GM23338 (cell line): Measurements from ENCODE around the gene SDHD. TPM values are rescaled to one million over a fixed set of nuclear protein-coding genes. Genes with fewer than 3 reads are reported as not detected.

ENCODE experiments used
- ATAC-seq: fragments of 200-7000 bp; cut with Tn5 transposase; 3 replicates; pipeline ENCODE4 v1.9.1; 2020
- DNase-seq: peaks from one replicate; pipeline ENCODE4 v3.0.0-alpha.2; 2015; ENCODE audit warnings: low spot score
- H2AFZ ChIP-seq: fragments of 200-600 bp; sonication (generic); 2 replicates; pipeline ENCODE4 v1.8.0; 2016; ENCODE audit warnings: antibody characterized with exemption, mild to moderate bottlenecking, moderate library complexity
- H3F3A ChIP-seq: fragments of 200-600 bp; sonication (generic); replicated peaks from 2 replicates; pipeline ENCODE4 v1.8.0; 2017; ENCODE audit warnings: antibody characterized with exemption, mixed run types, low read depth
- H3K27ac ChIP-seq: fragments of 200-600 bp; sonication (generic); 2 replicates; pipeline ENCODE4 v1.6.1; 2016; ENCODE audit warnings: low read depth
- H3K27me3 ChIP-seq: fragments of 200-600 bp; sonication (generic); 2 replicates; pipeline ENCODE4 v1.8.0; 2016; ENCODE audit warnings: mild to moderate bottlenecking, mixed run types, moderate library complexity; ENCODE audit not compliant: insufficient read depth
- H3K36me3 ChIP-seq: fragments of 200-600 bp; sonication (generic); 2 replicates; pipeline ENCODE4 v1.8.0; 2016; ENCODE audit warnings: mild to moderate bottlenecking; ENCODE audit not compliant: insufficient read depth
- H3K4me1 ChIP-seq: fragments of 200-600 bp; sonication (generic); 2 replicates; pipeline ENCODE4 v1.8.0; 2016; ENCODE audit warnings: mild to moderate bottlenecking, moderate library complexity; ENCODE audit not compliant: insufficient read depth
- H3K4me2 ChIP-seq: fragments of 200-600 bp; sonication (generic); 2 replicates; pipeline ENCODE4 v1.7.1; 2017; ENCODE audit warnings: mixed run types
- H3K4me3 ChIP-seq: fragments of 200-600 bp; sonication (generic); 2 replicates; pipeline ENCODE4 v1.6.1; 2016; ENCODE audit warnings: mixed run types
- H3K79me2 ChIP-seq: fragments of 200-600 bp; sonication (generic); replicated peaks from 2 replicates; pipeline ENCODE4 v1.8.0; 2017; ENCODE audit warnings: mild to moderate bottlenecking; ENCODE audit not compliant: insufficient read depth
- H3K9me2 ChIP-seq: fragments of 200-600 bp; sonication (generic); 2 replicates; pipeline ENCODE4 v1.8.0; 2017; ENCODE audit not compliant: insufficient read depth
- H4K20me1 ChIP-seq: fragments of 200-600 bp; sonication (generic); replicated peaks from 2 replicates; pipeline ENCODE4 v1.8.0; 2017; ENCODE audit warnings: mild to moderate bottlenecking; ENCODE audit not compliant: insufficient read depth
- H3K27ac Mint-ChIP-seq: 2 replicates; pipeline ENCODE4 v1.8.0; 2020; ENCODE audit warnings: inconsistent platforms, mild to moderate bottlenecking, moderate library complexity, mixed read lengths
- H3K27me3 Mint-ChIP-seq: 3 replicates; pipeline ENCODE4 v1.8.0; 2022; ENCODE audit warnings: low read depth, mild to moderate bottlenecking, moderate library complexity, mixed read lengths, inconsistent platforms; ENCODE audit not compliant: insufficient read depth, poor library complexity
- H3K36me3 Mint-ChIP-seq: 3 replicates; pipeline ENCODE4 v1.8.0; 2021; ENCODE audit warnings: low read depth, mild to moderate bottlenecking, inconsistent platforms, moderate library complexity, mixed read lengths
- H3K4me1 Mint-ChIP-seq: 3 replicates; pipeline ENCODE4 v1.8.0; 2020; ENCODE audit warnings: mild to moderate bottlenecking, inconsistent platforms, mixed read lengths
- H3K4me3 Mint-ChIP-seq: 3 replicates; pipeline ENCODE4 v1.8.0; 2021; ENCODE audit warnings: moderate library complexity, mild to moderate bottlenecking, inconsistent platforms, mixed read lengths
- H3K9me3 Mint-ChIP-seq: 3 replicates; pipeline ENCODE4 v1.8.0; 2020; ENCODE audit warnings: moderate library complexity, mild to moderate bottlenecking, inconsistent platforms, mixed read lengths
- CREB1 ChIP-seq: fragments of 250-450 bp; sonication (Bioruptor Pico); IDR thresholded peaks from 2 replicates; pipeline ENCODE4 v1.5.0; 2020; ENCODE audit warnings: low read depth, mild to moderate bottlenecking, moderate library complexity
- EZH2 ChIP-seq: fragments of 200-600 bp; sonication (generic); IDR thresholded peaks from one replicate; pipeline ENCODE4 v1.8.0; 2017; ENCODE audit warnings: antibody characterized with exemption, mild to moderate bottlenecking, low read depth; ENCODE audit not compliant: unreplicated experiment
- EZH2phosphoT487 ChIP-seq: fragments of 200-600 bp; sonication (generic); IDR thresholded peaks from one replicate; pipeline ENCODE4 v1.8.1; 2018; ENCODE audit warnings: antibody characterized with exemption; ENCODE audit not compliant: unreplicated experiment
- JUNB ChIP-seq: IDR thresholded peaks from one replicate; pipeline ENCODE4 v1.6.1; 2016; ENCODE audit warnings: antibody characterized with exemption; ENCODE audit not compliant: unreplicated experiment
- NANOG ChIP-seq: IDR thresholded peaks from 2 replicates; pipeline ENCODE4 v1.6.1; 2016; ENCODE audit warnings: antibody characterized with exemption, borderline replicate concordance
- POLR2AphosphoS5 ChIP-seq: IDR thresholded peaks from 2 replicates; pipeline ENCODE4 v1.6.1; 2016; ENCODE audit warnings: antibody characterized with exemption, low read depth
- STAT1 ChIP-seq: IDR thresholded peaks from one replicate; pipeline ENCODE4 v1.6.1; 2016; ENCODE audit warnings: antibody characterized with exemption; ENCODE audit not compliant: unreplicated experiment
- ZNF114 ChIP-seq: fragments of 250-450 bp; sonication (Bioruptor Pico); IDR thresholded peaks from 2 replicates; pipeline ENCODE4 v1.5.0; 2020; ENCODE audit warnings: mild to moderate bottlenecking, moderate library complexity
- ZNF331 ChIP-seq: fragments of 250-450 bp; sonication (Bioruptor Pico); IDR thresholded peaks from 2 replicates; pipeline ENCODE4 v1.5.0; 2020; ENCODE audit warnings: low read depth, mild to moderate bottlenecking, moderate library complexity
- polyA plus RNA-seq: library from polyadenylated mRNA; unstranded; fragments of >200 nt; fragmentation: Nextera tagmentation; extraction: Ambion mirVana; gene quantifications from 2 replicates; pipeline ENCODE4 v1.2.1, GENCODE V29; 2016
- total RNA-seq: library from RNA; depleted of rRNA; stranded (reverse); fragments of >200 nt; shearing (Covaris generic); gene quantifications from 2 replicates; pipeline ENCODE4 v1.2.3, GENCODE V29; 2014
- TF ChIP-seq, protein P1 (sequence below): fragments of 250-450 bp; sonication (Bioruptor Pico); IDR thresholded peaks from 2 replicates; pipeline ENCODE4 v1.5.0; 2020; ENCODE audit warnings: mild to moderate bottlenecking, moderate library complexity
- TF ChIP-seq, protein P2 (sequence below), 2 experiments: fragments of 200-600 bp in 1 of 2; sonication (generic) in 1 of 2; conservative IDR thresholded peaks; 2 replicates each; pipeline versions ENCODE4 v1.5.1 to v1.6.1; 2016 to 2017; ENCODE audit warnings: antibody characterized with exemption in 2 of 2, low read depth in 2 of 2, mild to moderate bottlenecking in 2 of 2, moderate library complexity in 1 of 2
- TF ChIP-seq, protein P3 (sequence below): IDR thresholded peaks from 2 replicates; pipeline ENCODE4 v1.6.1; 2016; ENCODE audit warnings: antibody characterized with exemption
- TF ChIP-seq, protein P4 (sequence below): IDR thresholded peaks from one replicate; pipeline ENCODE4 v1.6.1; 2018; ENCODE audit warnings: antibody characterized with exemption; ENCODE audit not compliant: unreplicated experiment

Gene SDHD
- total and polyA plus RNA-seq, 2 experiments from 2014 or later: 157 to 163 TPM

DNA sequence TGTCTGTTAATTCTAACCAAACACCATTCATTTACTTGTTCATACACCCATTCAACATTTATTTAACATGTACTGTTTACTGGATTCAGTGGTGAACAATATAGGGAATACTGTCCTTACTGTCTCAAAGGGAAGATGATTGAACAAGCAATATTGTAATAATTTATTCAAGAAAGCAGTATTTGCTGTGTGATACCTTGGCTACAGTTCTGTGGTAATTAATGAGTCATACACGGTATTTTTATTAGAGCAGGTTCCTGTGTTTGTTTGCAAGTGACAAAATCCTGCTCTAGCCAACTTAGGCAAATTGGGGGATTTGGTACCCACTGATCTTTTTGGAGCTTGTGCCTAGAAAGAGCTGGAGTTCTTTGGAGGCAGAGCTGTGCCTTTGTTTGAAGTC, 28.6 kb upstream of the SDHD start:
- H3K4me2 ChIP-seq: no peak overlapping the region
- H3K27me3 Mint-ChIP-seq: peaks cover 3% of the 10 kb centered on the region
- H3K27ac Mint-ChIP-seq: no peak overlapping the region
- no peak for TF ChIP-seq POLR2AphosphoS5
- TF ChIP-seq STAT1: no peak
- TF ChIP-seq, protein P1, sequence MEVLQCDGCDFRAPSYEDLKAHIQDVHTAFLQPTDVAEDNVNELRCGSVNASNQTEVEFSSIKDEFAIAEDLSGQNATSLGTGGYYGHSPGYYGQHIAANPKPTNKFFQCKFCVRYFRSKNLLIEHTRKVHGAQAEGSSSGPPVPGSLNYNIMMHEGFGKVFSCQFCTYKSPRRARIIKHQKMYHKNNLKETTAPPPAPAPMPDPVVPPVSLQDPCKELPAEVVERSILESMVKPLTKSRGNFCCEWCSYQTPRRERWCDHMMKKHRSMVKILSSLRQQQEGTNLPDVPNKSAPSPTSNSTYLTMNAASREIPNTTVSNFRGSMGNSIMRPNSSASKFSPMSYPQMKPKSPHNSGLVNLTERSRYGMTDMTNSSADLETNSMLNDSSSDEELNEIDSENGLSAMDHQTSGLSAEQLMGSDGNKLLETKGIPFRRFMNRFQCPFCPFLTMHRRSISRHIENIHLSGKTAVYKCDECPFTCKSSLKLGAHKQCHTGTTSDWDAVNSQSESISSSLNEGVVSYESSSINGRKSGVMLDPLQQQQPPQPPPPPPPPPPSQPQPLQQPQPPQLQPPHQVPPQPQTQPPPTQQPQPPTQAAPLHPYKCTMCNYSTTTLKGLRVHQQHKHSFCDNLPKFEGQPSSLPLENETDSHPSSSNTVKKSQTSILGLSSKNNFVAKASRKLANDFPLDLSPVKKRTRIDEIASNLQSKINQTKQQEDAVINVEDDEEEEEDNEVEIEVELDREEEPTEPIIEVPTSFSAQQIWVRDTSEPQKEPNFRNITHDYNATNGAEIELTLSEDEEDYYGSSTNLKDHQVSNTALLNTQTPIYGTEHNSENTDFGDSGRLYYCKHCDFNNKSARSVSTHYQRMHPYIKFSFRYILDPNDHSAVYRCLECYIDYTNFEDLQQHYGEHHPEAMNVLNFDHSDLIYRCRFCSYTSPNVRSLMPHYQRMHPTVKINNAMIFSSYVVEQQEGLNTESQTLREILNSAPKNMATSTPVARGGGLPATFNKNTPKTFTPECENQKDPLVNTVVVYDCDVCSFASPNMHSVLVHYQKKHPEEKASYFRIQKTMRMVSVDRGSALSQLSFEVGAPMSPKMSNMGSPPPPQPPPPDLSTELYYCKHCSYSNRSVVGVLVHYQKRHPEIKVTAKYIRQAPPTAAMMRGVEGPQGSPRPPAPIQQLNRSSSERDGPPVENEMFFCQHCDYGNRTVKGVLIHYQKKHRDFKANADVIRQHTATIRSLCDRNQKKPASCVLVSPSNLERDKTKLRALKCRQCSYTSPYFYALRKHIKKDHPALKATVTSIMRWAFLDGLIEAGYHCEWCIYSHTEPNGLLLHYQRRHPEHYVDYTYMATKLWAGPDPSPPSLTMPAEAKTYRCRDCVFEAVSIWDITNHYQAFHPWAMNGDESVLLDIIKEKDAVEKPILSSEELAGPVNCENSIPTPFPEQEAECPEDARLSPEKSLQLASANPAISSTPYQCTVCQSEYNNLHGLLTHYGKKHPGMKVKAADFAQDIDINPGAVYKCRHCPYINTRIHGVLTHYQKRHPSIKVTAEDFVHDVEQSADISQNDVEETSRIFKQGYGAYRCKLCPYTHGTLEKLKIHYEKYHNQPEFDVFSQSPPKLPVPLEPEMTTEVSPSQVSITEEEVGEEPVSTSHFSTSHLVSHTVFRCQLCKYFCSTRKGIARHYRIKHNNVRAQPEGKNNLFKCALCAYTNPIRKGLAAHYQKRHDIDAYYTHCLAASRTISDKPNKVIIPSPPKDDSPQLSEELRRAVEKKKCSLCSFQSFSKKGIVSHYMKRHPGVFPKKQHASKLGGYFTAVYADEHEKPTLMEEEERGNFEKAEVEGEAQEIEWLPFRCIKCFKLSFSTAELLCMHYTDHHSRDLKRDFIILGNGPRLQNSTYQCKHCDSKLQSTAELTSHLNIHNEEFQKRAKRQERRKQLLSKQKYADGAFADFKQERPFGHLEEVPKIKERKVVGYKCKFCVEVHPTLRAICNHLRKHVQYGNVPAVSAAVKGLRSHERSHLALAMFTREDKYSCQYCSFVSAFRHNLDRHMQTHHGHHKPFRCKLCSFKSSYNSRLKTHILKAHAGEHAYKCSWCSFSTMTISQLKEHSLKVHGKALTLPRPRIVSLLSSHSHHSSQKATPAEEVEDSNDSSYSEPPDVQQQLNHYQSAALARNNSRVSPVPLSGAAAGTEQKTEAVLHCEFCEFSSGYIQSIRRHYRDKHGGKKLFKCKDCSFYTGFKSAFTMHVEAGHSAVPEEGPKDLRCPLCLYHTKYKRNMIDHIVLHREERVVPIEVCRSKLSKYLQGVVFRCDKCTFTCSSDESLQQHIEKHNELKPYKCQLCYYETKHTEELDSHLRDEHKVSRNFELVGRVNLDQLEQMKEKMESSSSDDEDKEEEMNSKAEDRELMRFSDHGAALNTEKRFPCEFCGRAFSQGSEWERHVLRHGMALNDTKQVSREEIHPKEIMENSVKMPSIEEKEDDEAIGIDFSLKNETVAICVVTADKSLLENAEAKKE: no peak
- no peak for TF ChIP-seq EZH2
- no peak for TF ChIP-seq EZH2phosphoT487
- no peak for TF ChIP-seq JUNB
- no peak for TF ChIP-seq CREB1 (CRISPR knock-in tag)
- TF ChIP-seq, protein P2, sequence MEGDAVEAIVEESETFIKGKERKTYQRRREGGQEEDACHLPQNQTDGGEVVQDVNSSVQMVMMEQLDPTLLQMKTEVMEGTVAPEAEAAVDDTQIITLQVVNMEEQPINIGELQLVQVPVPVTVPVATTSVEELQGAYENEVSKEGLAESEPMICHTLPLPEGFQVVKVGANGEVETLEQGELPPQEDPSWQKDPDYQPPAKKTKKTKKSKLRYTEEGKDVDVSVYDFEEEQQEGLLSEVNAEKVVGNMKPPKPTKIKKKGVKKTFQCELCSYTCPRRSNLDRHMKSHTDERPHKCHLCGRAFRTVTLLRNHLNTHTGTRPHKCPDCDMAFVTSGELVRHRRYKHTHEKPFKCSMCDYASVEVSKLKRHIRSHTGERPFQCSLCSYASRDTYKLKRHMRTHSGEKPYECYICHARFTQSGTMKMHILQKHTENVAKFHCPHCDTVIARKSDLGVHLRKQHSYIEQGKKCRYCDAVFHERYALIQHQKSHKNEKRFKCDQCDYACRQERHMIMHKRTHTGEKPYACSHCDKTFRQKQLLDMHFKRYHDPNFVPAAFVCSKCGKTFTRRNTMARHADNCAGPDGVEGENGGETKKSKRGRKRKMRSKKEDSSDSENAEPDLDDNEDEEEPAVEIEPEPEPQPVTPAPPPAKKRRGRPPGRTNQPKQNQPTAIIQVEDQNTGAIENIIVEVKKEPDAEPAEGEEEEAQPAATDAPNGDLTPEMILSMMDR (conservative IDR thresholded peaks at IDR 0.05; ENCODE audit: low read depth in 2 of 2): no peak
- no peak for TF ChIP-seq ZNF331 (CRISPR knock-in tag)
- TF ChIP-seq ZNF114: no peak
- TF ChIP-seq, protein P3, sequence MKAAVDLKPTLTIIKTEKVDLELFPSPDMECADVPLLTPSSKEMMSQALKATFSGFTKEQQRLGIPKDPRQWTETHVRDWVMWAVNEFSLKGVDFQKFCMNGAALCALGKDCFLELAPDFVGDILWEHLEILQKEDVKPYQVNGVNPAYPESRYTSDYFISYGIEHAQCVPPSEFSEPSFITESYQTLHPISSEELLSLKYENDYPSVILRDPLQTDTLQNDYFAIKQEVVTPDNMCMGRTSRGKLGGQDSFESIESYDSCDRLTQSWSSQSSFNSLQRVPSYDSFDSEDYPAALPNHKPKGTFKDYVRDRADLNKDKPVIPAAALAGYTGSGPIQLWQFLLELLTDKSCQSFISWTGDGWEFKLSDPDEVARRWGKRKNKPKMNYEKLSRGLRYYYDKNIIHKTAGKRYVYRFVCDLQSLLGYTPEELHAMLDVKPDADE: no peak
- TF ChIP-seq, protein P4, sequence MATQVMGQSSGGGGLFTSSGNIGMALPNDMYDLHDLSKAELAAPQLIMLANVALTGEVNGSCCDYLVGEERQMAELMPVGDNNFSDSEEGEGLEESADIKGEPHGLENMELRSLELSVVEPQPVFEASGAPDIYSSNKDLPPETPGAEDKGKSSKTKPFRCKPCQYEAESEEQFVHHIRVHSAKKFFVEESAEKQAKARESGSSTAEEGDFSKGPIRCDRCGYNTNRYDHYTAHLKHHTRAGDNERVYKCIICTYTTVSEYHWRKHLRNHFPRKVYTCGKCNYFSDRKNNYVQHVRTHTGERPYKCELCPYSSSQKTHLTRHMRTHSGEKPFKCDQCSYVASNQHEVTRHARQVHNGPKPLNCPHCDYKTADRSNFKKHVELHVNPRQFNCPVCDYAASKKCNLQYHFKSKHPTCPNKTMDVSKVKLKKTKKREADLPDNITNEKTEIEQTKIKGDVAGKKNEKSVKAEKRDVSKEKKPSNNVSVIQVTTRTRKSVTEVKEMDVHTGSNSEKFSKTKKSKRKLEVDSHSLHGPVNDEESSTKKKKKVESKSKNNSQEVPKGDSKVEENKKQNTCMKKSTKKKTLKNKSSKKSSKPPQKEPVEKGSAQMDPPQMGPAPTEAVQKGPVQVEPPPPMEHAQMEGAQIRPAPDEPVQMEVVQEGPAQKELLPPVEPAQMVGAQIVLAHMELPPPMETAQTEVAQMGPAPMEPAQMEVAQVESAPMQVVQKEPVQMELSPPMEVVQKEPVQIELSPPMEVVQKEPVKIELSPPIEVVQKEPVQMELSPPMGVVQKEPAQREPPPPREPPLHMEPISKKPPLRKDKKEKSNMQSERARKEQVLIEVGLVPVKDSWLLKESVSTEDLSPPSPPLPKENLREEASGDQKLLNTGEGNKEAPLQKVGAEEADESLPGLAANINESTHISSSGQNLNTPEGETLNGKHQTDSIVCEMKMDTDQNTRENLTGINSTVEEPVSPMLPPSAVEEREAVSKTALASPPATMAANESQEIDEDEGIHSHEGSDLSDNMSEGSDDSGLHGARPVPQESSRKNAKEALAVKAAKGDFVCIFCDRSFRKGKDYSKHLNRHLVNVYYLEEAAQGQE: no peak
- TF ChIP-seq NANOG: no peak
- H3K9me2 ChIP-seq: no peaks in the 10 kb centered on the region
- no peaks in the 10 kb centered on the region for H3K27me3 ChIP-seq
- DNase-seq (no peak), ATAC-seq (no peak)
- H3K36me3 Mint-ChIP-seq: peaks cover 58% of the 10 kb centered on the region
- H2AFZ ChIP-seq: no peak overlapping the region
- peaks cover 33% of the 10 kb centered on the region for H3K36me3 ChIP-seq
- no peaks in the 10 kb centered on the region for H3K9me3 Mint-ChIP-seq
- H3F3A ChIP-seq: 0 out of 2 replicates have a peak, but pooled peaks cover 3% of the 10 kb centered on the region
- H3K4me3 Mint-ChIP-seq: no peak overlapping the region
- H3K4me3 ChIP-seq: no peak overlapping the region
- no peaks in the 10 kb centered on the region for H3K4me1 ChIP-seq
- no peaks in the 10 kb centered on the region for H3K4me1 Mint-ChIP-seq
- peaks cover 11% of the 10 kb centered on the region; the same call in 1 of the 2 replicates for H4K20me1 ChIP-seq
- H3K27ac ChIP-seq: no peak overlapping the region
- H3K79me2 ChIP-seq: peaks cover 5% of the 10 kb centered on the region; the same call in 1 of the 2 replicates
